Vagina (tissue), 2 donors: ENCODE results near the gene ZBTB16.

Source experiments
- POLR2A ChIP-seq, 2 donors: fragments of 450-650 bp; IDR thresholded peaks; one replicate each; pipeline ENCODE4 v1.6.1; 2017; ENCODE audit warnings: antibody characterized with exemption in 2 of 2, mild to moderate bottlenecking in 2 of 2, moderate library complexity in 2 of 2
- POLR2AphosphoS5 ChIP-seq, 2 donors: sonication (generic); formaldehyde crosslinking; IDR thresholded peaks; one replicate each; pipeline ENCODE4 v1.9.0; 2017; ENCODE audit warnings: antibody characterized with exemption in 2 of 2, mild to moderate bottlenecking in 2 of 2, low read depth in 1 of 2; ENCODE audit not compliant: insufficient read depth in 1 of 2
- TF ChIP-seq, protein P1 (sequence below), 3 experiments: fragments of 450-650 bp in 2 of 3; fragments of 200-600 bp in 1 of 3; sonication (generic) in 1 of 3; IDR thresholded peaks; one replicate each; pipeline ENCODE4 v1.5.1; 2017 to 2019; ENCODE audit warnings: antibody characterized with exemption in 3 of 3, mild to moderate bottlenecking in 2 of 3, moderate library complexity in 2 of 3

DNA sequence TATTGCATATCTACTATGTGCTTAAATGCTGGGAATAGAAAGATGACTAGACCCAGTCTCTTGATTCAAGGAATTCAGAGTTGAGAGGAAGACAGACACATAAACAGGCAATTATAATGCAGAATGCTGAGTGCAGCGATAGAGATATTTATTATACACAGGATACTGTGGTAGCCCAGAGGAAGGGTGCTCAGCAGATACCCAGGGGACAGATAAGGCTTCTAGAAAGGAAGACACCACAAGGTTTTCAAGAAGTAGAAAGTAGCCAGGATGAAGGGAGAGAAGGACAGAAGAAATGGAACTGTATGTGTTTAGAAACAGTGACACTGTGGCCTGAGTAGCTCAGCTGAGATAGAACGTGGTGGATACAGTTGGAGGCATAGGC lies 157.3 kb downstream of the ZBTB16 start:
- TF ChIP-seq, protein P1, sequence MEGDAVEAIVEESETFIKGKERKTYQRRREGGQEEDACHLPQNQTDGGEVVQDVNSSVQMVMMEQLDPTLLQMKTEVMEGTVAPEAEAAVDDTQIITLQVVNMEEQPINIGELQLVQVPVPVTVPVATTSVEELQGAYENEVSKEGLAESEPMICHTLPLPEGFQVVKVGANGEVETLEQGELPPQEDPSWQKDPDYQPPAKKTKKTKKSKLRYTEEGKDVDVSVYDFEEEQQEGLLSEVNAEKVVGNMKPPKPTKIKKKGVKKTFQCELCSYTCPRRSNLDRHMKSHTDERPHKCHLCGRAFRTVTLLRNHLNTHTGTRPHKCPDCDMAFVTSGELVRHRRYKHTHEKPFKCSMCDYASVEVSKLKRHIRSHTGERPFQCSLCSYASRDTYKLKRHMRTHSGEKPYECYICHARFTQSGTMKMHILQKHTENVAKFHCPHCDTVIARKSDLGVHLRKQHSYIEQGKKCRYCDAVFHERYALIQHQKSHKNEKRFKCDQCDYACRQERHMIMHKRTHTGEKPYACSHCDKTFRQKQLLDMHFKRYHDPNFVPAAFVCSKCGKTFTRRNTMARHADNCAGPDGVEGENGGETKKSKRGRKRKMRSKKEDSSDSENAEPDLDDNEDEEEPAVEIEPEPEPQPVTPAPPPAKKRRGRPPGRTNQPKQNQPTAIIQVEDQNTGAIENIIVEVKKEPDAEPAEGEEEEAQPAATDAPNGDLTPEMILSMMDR (IDR thresholded peaks at IDR 0.05): no peak
- TF ChIP-seq POLR2AphosphoS5 (IDR thresholded peaks at IDR 0.05; ENCODE audit: insufficient read depth in 1 of 2, low read depth in 1 of 2) (no peak), POLR2A (IDR thresholded peaks at IDR 0.05) (no peak)
